DOHH2 (cell line): ENCODE results near the gene COMMD9.

Source experiments
- CTCF ChIP-seq: fragments of 200-600 bp; sonication (generic); IDR thresholded peaks from one replicate; pipeline ENCODE4 v1.5.1; 2014; ENCODE audit warnings: antibody characterized with exemption, mild to moderate bottlenecking, low read depth, low read length; ENCODE audit not compliant: poor library complexity, severe bottlenecking
- EZH2phosphoT487 ChIP-seq: fragments of 200-600 bp; sonication (generic); IDR thresholded peaks from 2 replicates; pipeline ENCODE4 v1.6.1; 2017; ENCODE audit warnings: borderline replicate concordance, mild to moderate bottlenecking, antibody characterized with exemption, low read length, moderate library complexity, mixed read lengths

DNA sequence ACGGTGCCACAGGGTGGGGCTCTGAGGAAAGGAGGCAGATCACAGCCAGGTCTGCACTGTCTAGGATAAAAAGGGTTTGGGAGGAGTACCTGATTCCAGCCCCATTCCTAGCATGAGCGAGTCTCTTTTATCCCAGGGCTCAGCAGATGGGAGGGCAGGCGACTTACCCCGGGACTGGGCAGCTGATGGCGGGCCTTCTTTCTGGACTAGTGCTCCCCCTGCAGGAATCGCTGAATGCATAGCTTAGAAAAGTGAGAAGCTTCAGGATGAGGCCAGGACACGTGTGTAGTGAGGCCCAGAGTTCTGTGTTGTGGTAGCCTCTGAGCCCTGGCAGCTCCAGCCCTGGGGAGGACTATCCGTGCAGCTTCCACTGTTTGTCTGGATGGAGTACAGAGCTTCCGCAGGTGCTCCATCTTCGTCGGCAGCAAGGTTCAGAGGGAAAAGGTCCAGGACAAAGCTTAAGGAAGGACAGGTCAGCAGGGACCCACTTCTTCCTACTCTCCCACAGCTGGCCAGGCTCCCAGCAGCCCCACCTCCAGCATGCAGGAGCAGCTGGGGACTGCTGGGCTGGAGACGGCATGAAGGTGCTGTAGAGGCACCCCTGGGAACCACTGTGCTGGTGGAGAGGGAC lies 30.4 kb downstream of the COMMD9 start:
- peak; percentile 47 for TF ChIP-seq CTCF
- TF ChIP-seq EZH2phosphoT487: no peak
